ENCODE measurements around the gene SLC35A2.

The SLC35A2 gene

DNA sequence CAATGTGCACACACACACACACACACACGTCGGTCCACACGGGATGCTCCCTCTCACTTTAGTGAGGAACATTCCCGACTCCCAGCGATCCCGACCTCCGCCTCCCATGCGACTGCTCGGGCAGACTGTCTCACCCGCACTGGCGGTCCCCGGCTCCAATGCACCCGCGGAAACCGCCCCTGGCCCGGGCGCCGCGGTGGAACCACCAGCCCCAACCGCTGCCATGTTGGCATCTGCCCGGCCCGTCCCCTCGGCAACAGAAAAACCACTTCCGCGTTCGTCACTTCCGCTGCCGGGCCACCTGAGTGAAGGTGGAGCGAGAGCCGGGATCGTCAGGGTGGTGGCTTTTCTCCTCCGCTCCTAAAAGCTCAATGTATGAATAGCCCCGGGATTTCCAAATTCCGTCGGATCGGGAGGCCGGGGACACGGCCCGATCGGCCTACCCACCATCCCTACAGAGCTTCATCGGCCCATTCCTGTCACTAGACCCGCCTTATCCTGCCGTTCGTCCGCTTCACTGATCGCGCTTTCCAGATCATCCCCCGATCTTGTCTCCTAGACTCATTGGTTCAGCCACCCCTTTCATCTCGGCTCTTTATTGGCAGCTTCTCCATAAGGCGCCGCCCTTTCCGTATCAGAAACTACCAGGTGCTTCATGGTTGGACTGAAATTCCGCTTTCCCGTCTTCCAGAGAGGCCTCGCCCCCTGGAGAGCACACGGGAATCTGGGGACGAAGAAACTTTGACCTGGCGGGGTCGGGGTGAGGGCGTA, at the start of gene SLC35A2:
SLC35A2 (minus strand) TSS at position 235 of the 771 bp plus-strand sequence; CDS start at position 225, 10 bp downstream.
- DNase-seq: peak; percentile 84

DNA sequence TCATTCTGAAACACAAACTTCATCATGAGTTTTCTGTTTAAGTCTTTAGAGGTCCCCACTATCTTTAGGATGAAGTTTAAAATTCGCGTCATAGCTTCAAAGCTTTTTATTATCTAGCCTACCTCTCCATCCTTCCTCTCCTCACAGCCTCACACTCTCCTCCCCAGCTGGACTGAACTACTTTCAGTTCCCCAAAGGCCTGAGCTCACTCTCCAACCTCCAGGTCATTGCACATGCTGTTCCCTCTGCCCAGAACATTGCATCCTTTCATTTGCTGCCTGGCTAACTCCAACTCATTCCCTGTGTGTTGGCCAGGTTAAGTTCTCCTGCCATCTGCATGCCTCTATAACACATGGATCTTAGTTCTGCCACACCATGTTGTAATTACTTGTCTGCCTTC, 48.8 kb upstream of the SLC35A2 start:
- no peak for DNase-seq

DNA sequence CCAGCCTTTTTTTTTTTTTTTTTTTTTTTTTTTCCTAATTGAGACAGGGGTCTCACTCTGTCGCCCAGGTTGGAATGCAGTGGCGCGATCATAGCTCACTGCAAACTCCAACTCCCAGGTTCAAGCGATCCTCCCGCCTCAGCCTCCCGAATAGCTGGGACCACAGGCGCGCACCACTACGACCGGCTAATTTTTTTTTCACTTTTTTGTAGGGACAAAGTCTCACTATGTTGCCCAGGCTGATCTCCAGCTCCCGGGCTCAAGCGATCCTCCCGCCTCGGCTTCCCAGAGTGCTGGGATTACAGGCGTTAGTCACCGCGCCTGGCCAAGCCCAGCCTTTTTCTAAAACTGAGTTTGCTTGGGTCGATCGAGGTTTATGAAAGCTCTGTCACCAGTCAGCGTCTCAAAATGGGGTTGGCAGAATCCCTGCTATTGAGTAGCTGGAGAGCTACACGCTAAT, 47.2 kb upstream of the SLC35A2 start:
- DNase-seq: no peak

DNA sequence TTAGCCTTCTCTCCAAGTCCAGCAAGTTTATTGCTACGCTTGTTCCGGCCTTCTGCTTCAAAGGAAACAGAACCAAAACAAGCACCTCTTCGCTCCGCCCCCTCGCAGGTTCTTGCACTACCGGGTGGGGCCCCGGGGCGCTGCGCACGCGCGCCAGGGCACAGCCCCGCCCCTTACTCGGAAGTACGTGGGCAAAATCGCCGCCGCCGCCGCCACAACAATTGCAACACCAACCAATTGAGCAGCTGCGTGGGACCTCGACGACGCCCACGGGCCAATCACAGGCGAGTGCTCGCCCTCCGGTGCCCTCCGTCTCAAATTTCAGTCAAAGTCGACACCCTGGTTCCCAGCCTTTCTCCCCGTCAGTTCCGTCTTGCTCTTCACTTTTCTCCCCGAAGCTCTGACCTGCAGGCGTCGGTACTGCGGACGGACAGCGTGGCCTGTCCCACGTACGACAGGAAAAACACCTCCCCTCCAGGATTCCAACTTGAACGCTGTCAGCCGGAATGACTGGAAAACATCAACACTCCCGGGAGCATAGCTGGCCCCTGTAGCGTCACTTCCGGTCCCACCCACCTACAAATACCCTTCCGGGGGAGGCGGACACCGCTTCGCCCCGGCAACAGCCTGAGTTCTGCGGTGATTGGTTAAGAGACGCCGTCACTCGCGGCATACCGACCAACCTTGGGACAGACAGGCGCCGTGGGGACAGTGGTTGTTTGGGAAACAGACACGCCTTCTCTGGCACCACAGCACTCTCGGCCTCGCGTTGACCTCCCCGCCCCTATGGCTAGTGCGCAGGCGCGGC, 46.6 kb upstream of the SLC35A2 start:
- peak; percentile 98 for DNase-seq

DNA sequence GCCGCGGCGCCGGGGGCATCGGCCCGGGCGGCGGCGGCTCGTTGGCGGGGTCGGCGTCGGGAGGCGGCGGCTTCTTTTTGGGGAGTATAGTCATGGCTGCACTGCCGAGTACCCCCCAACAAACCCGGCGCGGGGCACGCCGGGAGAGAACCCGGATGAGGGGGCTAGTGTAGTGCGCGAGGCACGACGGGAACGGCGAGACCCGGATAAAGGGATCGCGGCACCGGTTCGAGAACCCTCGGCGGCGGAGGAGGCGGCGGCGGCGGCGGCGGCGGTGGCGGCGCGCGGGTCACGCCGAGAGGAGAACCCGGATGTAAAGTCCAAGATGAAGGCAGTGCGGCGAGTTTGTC, 46.0 kb upstream of the SLC35A2 start, which contains the start of gene OTUD5:
OTUD5 (minus strand) TSS at position 131 of the 350 bp plus-strand sequence; CDS start at position 94, 37 bp downstream.
- peak; percentile 83 for DNase-seq

DNA sequence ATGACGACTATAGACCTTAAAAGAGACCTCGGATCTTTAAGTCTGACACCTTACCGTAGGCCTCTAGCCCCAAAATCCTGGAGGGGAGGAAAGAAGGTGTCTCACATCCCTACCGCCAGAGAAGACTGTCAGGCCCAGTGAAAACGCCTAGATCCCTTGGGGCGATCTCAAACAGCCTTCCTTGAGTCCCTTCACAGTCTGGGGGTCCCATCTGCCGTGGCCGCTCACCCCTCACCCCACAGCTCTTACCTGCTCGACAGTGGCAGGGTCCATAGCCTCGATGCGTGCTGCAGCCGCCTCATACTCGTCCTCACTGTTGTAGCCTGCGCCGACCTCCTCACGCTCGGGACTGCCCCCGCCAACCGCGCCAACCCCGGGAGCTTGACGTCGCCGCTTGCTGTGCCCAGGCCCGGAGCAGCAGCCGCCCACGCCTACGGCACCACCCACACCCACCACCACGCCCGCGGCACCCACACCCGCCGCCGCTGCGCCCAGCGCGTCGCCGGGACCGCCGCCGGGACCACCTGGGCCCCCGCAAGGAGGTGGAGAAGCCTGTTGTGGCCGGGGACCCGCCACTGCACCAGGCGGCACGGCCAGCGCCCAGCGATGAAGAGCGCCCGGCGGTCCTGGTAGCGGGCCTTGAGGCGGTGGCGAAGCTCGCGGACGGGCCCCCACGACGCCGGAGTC, 45.4 kb upstream of the SLC35A2 start:
- DNase-seq: peak; percentile 39

DNA sequence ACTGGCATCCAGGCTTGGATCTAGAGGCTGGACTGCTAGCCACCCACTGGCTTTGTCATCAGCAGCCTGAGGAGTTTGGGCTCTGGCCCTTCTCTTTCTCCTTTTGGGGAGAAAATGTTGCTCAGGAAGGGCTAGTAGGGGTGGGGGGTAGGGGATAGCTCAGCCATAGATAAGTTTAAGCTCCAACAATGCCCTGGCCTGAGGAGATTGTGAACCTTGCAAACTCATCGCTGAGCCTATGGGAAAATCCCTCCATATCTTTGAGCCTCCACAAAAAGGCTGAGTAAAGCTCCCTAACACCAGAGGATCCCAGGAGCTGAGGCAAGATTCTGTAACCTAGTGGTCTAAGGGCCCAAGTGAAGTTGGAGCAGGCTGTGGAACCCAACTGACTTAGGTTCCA, 37.1 kb upstream of the SLC35A2 start:
- no peak for DNase-seq

DNA sequence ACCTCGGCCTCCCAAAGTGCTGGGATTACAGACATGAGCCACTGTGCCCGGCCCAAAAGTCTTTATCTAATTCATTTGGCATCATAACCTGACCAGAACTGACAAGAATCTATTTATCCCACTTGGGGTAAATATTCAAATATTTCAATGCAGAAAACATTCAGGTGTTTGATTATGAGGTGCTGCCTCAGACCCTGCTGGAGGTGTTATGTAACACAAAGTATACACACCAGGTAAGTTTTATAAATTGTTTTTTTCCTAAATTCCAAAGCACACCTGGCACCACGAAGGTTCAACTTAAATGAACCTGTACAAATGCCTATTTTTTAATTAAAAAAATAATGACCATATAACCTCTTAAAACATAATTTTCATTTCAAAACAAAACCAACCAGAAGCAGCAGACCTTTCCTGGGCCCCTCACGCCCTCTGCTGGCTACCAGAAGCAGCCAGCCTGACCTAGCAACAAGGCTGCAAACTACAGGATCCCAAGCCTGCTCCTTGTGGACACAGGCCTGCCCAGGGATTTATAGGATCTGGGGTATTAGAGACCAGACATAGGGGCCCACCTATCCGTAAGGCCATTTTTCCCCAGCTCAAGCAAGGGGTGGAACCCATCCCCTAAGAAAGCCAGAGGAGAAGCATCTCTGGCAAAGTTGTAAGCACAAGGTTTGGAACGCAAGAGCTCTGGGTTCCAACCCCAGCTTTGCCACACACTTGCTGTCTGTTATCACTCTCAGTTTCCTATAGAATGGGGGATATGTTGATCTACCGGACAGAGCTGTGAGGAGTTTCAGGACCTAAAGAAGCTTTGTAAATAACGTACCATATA, 34.3 kb upstream of the SLC35A2 start:
- DNase-seq: peak; percentile 46

DNA sequence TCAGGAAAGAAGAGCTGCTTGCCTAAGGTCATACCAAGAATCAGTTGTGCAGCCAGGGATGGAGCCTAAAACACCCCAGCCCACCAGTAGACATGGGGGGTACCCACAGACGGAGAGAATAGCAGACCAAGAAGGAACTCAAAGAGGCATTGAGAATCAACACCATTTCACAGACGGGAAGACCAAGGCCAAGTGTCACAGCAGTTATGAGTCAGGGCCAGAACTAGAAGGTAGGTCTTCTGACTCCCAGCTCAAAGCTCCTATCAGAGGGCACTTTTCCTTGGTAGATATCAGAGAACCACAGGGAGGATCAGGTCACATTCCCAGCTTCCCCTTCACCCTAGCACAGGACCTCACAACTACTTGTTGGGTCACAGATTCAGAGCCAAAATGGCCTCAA, 31.4 kb upstream of the SLC35A2 start:
- no peak for DNase-seq

DNA sequence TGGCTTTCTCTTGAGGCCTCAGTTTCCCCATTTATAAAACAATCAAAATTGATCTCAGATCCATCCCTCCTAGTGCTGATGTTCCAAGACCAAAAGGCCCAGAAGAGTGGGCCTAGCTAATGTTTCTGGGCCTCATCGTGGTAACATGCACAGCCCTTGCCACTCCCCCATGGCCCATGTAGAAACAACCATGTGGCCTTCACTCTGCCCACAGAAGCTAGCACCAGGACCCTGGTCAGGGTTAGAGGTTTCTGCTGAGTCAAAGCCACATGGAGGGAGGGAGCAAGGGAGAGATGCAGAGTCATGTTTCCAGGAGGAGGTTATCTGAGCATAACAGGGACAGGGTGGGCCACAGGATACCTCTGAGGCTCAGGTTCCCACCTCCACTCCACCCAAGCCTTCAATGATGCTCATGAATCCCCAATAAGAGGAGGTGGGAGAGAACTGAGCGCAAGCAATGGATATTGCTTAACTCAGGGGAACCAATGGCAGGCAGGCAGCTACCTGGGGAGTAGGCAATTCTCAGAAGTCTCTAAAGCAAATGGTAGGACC, 29.0 kb upstream of the SLC35A2 start:
- no peak for DNase-seq

DNA sequence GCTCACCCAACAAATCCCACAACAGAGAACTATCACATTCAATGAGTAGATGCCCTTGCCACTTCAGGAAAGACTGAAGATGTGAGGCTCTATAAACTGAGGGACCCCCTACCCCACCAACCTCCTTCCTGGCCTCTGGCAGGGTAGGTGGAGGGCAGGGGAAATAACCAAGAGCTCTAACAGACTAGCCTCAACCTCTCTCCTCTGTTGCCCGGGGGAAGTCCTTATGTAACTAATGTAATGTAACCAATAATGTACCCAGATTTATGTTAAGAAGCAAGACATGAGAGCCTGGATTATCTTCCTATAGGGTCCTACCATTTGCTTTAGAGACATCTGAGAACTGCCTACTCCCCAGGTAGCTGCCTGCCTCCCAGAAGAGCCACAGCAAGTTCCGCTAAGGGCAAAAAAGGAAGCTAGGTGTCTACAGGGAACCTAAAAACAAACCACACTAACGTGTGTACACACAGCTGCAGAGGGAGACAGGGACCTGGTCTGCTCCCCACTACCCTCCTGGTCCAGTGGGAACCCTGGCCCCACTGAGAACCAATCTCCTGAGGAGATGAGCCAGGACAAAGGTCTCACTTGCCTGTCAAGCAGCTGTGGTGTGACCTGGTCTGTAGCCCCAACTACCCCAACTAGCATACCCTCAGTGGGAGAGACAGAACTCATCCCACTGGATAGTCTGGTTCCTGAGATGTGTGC, 28.2 kb upstream of the SLC35A2 start:
- peak; percentile 27 for DNase-seq

DNA sequence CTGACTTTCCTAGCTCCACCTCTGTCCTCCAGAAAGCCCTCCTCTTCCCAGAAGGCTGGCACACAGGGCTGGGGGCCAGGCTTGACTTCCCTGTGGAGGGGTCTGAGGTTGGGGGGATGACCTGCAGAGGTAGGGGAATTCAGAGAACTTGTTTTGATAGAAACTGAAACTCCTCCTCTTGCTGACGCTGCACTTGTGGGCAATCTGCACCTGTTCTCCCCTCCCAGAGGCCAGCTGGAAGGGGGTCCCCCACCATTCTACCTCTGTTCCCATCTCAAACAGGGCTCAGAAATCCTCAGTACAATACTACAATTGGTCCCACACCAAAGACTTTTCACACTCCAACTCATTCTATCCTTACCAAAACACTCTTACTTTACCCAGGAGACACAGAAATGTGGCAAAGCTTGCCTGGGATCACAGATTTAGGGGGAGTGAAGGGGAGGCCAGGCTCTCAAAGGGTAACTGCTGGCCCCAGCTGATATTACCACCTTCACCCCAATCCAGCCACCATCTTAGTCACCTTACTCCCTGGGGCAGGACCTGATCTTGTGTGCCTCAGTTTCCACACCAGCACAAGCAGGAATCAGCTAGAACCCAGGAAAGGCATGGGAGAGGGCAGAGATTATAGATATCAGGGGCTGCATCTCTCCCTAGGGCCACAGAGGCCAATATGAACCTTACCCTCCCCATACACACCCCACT, 27.4 kb upstream of the SLC35A2 start:
- peak; percentile 75 for DNase-seq

DNA sequence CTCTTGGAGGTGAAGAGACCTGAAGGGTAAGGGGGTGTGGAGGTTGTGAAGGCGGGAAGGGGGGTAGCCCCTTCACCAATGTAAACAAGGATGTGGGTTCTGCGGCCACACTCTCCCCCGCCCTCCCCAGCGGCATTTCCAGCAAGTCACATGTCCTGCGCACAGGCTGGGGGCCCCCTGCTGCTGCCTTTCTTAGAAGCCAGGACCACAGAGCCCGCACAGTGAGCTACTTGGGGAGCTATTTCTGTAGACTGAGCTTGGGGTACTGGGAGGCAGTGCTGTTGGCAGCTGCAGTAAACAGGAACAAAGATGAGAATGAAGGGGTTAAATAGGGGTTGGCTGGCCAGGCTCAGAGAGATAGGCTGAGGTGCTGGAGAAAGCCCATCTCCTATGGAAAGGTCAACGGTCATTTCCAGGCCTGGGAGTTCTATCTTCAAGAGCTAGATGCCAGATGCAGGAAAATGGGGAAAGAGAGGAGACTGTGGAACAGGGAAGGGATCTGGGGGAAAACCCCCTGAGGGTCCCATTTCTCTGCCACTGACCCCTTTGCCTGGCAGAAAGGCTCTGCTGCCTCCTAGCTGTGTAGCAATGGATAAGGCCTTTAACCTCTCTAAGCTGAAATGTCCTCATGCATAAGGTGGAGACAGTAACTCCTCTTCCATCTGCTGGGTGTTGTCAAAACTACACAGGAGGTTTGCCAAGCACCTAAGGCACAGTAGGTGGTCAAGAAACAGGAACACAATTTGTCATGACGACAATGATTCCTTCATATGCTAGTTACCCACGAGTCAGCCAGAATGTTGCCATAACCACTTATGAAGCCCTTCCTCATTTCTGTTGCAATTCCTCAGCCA, 25.8 kb upstream of the SLC35A2 start:
- DNase-seq: peak; percentile 92

DNA sequence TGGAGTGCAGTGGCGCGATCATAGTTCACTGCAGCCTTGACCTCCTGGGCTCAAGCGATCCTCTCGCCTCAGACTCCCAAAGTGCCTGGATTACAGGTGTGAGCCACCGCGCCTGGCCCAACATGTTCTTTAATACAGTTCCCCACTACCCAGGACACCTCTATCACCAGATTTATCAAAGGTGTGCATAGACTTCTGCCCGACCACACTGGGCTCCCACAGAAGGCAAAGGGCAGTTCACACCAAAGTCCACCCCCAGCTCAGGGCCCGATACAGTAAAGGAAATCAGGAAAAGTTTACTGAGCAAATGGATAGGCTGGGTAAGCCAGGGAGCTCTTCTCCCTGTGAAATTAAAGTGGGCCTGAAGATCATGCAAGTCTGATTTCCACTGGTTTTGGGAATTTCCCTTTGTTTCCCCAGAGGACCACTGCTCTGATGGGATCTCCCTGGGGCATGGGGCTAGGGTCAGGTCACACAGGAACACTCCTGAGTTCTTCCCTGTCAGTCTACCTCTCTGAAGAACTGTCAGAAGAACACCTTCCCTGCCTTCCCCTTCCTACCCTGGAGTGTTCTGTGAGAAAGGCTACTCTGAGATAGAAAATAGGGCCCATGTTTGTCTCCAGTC, 25.1 kb upstream of the SLC35A2 start:
- DNase-seq: no peak

DNA sequence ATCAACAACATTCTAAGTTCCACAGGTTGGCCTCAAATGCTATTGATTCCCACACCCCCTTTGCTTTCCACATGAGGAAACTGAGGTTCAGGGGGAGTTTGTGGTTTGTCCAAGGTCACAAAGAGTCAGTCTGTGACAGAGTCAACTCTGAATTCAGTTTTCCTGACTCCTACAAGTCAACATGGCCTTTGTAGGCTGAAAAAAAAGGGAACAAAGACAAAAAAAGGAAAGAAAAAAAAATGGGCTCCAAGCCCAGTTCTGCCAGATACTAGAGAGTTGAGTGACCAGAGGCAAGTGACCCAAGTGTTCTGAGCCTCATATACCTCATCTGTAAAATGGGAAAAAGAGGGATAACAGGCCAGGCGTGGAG, 23.8 kb upstream of the SLC35A2 start:
- no peak for DNase-seq

DNA sequence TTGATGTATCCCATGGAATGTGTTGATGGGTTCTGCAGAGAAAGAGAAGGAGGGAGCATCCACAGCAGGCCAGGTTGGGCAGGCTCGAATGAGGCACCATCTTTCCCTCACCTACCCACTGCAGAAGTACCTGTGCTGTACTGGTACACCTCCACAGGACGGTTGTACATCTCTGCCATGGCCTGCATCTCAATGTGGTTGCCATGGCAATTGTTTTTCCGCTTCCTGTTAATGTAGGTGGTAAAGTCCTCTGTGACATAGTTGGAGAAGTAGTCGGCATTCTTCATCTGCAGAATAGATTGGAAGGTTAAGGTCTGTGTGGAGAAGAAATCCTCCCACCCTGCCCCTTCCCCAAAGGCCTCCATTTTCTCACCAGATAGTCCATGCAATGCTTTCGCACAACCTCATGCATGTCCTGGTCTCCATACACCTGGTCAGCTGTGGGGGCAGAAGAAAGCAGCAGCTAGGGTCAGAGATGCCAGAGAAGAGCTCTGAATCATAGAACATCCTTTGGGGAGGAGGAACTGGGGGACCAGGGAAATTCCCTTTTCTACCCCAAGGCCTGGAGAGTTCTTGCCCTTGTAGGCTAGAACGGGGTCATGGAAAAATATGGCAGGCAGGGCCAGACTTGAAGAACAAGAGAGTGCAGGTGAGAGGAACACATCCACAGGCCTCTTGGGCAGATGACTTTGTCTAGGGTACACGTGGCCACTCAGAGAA, 23.3 kb upstream of the SLC35A2 start:
- DNase-seq: peak; percentile 80

DNA sequence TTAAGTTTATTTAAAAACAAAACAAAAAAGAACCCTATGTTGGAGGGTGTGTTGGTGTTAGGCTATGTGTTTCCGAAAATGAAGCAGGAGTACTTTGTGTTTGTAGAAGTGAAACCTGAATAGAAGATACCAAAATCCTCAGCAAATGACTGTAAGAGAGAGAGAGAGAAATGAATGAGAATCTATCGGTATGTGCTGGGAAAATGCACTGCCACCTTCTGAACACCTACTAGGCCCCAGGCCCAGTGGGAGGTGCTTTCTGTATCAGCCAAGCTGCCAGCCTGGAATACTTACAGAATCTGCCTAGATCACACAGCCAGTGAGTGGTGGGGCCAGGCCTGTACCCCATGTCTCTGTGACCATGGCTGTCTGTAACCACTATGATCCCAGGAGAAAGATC, 22.3 kb upstream of the SLC35A2 start:
- DNase-seq: no peak

DNA sequence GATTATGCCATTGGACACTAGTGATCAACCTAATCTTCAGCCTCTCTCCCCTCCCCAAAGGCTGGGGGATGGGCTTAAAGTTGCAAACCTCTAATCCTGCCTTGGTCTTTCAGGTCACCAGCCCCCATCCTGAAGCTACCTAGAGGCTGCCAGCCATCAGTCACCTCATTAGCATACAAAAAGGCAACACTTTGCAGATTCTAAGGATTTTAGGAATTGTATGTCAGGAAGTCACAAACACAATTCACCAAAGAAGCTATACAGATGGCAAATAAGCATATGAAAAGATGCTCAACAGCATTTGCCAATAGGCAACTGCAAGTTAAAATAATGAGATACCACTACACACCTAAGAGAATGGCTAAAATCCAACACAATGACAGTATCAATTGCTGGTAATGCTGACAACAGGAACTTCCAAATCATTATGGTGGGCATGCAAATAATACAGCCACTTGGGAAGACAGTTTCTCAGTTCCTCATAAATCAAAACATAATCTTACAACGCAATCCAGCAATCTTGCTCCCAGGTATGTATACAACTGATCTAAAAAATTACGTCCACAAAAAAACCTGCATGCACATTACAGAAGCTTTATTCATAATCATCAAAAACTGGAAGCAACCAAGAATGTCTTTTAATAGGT, 16.4 kb upstream of the SLC35A2 start:
- no peak for DNase-seq

Data from CD4-positive, alpha-beta T cell treated with Interleukin-4 for 4 hours (primary cell).